Smooth muscle cell (in vitro differentiated cells): ENCODE data around the gene VPS50. TPM values are rescaled to one million over a fixed set of nuclear protein-coding genes. Genes with fewer than 3 reads are reported as not detected.

Experiments used
- DNase-seq: peaks from one replicate; lab custom pipeline; 2025; ENCODE audit not compliant: unreplicated experiment; lab: John Stamatoyannopoulos, UW
- H2AFZ ChIP-seq: fragments of 200-600 bp; sonication (generic); 2 replicates; pipeline ENCODE4 v1.6.0; 2016; ENCODE audit warnings: antibody characterized with exemption, low read depth, mild to moderate bottlenecking
- H3F3A ChIP-seq: fragments of 200-600 bp; sonication (generic); 2 replicates; pipeline ENCODE4 v1.6.0; 2017; ENCODE audit warnings: antibody characterized with exemption, low read depth
- H3K27ac ChIP-seq: fragments of 200-600 bp; sonication (generic); 2 replicates; pipeline ENCODE4 v1.5.1; 2016; ENCODE audit warnings: low read depth, mild to moderate bottlenecking
- H3K27me3 ChIP-seq: fragments of 200-600 bp; sonication (generic); 2 replicates; pipeline ENCODE4 v1.6.1; 2016; ENCODE audit warnings: low read depth, mild to moderate bottlenecking
- H3K36me3 ChIP-seq: fragments of 200-600 bp; sonication (generic); 2 replicates; pipeline ENCODE4 v1.5.1; 2016; ENCODE audit warnings: low read depth
- H3K4me1 ChIP-seq: fragments of 200-600 bp; sonication (generic); 2 replicates; pipeline ENCODE4 v1.5.1; 2016; ENCODE audit warnings: low read depth
- H3K4me2 ChIP-seq: fragments of 200-600 bp; sonication (generic); 2 replicates; pipeline ENCODE4 v1.6.0; 2016; ENCODE audit warnings: mild to moderate bottlenecking
- H3K4me3 ChIP-seq: fragments of 200-600 bp; sonication (generic); 2 replicates; pipeline ENCODE4 v1.5.1; 2016; ENCODE audit warnings: mild to moderate bottlenecking
- H3K79me2 ChIP-seq: fragments of 200-600 bp; sonication (generic); 2 replicates; pipeline ENCODE4 v1.6.0; 2016; ENCODE audit warnings: low read depth, mild to moderate bottlenecking
- H3K9ac ChIP-seq: fragments of 200-600 bp; sonication (generic); 2 replicates; pipeline ENCODE4 v1.6.0; 2016; ENCODE audit warnings: low read depth
- H3K9me3 ChIP-seq: fragments of 200-600 bp; sonication (generic); replicated peaks from 2 replicates; pipeline ENCODE4 v1.5.1; 2016; ENCODE audit warnings: low read depth
- H4K20me1 ChIP-seq: fragments of 200-600 bp; sonication (generic); 2 replicates; pipeline ENCODE4 v1.6.0; 2016; ENCODE audit warnings: low read depth
- CTCF ChIP-seq: fragments of 200-600 bp; sonication (generic); IDR thresholded peaks from 2 replicates; pipeline ENCODE4 v1.5.1; 2017; ENCODE audit warnings: borderline replicate concordance, mild to moderate bottlenecking, antibody characterized with exemption; ENCODE audit not compliant: insufficient read depth, poor library complexity, severe bottlenecking
- WGBS: methylation state at CpG from one replicate; pipeline ENCODE4 v1.1.7; 2016; ENCODE audit warnings: low lambda C conversion rate; 5-methylcytosine and 5-hydroxymethylcytosine counted together
- polyA plus RNA-seq: library from polyadenylated mRNA; unstranded; fragments of >200 nt; fragmentation: Nextera tagmentation; extraction: Ambion mirVana; gene quantifications from 2 replicates; pipeline ENCODE4 v1.2.1, GENCODE V29; 2016
- total RNA-seq: library from RNA; depleted of rRNA; stranded (reverse); fragments of >200 nt; gene quantifications from 2 replicates; pipeline ENCODE4 v1.2.3, GENCODE V29; 2014

VPS50 gene
- total and polyA plus RNA-seq, 2 experiments from 2014 or later: 7.7 to 26.7 TPM

DNA sequence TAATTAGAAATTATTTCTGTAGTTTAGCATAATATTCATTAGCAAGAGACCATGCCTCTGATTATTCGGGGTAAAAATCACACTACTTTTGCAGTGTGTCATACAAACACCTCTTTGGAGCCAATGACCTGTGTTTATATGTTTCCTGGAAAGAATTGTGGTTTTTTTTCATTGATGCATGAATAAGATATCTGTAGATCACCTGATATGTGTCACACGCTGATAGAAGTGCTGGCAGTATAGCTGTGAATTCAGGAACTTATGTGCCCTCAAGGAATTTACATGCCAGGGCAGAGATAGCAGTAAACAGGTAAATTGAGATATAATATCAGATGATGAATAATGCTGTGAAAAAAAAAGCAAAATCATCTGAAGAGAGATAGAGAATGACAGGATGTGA, 118.2 kb downstream of the VPS50 start:
- DNase-seq: no peak
- Histone ChIP-seq H3K27me3 (no peaks in the 10 kb centered on the region), H3K9ac (no peak overlapping the region), H3K4me3 (no peak overlapping the region), H3K27ac (no peak overlapping the region), H3K9me3 (no peaks in the 10 kb centered on the region), H3F3A (no peaks in the 10 kb centered on the region), H4K20me1 (no peaks in the 10 kb centered on the region), H3K4me2 (no peak overlapping the region), H3K79me2 (no peaks in the 10 kb centered on the region), H2AFZ (no peak overlapping the region), H3K36me3 (no peaks in the 10 kb centered on the region), H3K4me1 (no peaks in the 10 kb centered on the region)
- no peak for TF ChIP-seq CTCF
- whole genome bisulfite sequencing: 94% methylated on average over 2 of the region's 2 CpGs

DNA sequence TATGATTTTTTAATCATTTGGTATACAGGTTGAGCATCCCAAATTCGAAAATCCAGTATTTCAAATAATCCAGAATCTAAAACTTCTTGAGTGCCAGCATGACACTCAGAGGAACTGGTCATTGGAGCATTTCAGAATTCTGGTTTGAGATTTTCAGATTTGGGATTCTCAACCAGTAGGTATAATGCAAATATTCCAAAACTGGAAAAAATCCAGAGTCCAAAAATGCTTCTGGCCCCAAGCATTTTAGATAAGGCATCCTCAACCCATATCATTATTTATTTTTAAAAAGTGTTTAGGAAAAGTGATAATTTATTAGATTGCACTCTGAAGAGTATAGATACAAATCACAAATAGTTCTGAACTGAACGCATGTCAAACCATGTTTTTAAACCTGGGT, 120.7 kb downstream of the VPS50 start:
- Histone ChIP-seq H4K20me1 (no peaks in the 10 kb centered on the region), H3K27ac (no peak overlapping the region), H2AFZ (no peak overlapping the region), H3K36me3 (no peaks in the 10 kb centered on the region), H3K27me3 (no peaks in the 10 kb centered on the region), H3K4me1 (no peaks in the 10 kb centered on the region), H3K9ac (no peak overlapping the region), H3F3A (no peaks in the 10 kb centered on the region), H3K4me2 (no peak overlapping the region), H3K9me3 (no peaks in the 10 kb centered on the region), H3K79me2 (no peaks in the 10 kb centered on the region), H3K4me3 (no peak overlapping the region)
- 98% methylated on average over 2 of the region's 2 CpGs for WGBS
- no peak for TF ChIP-seq CTCF
- no peak for DNase-seq

GRCh38 chr7:93354815-93355214, 122.6 kb downstream of the VPS50 start:
- H3K36me3 ChIP-seq: no peaks in the 10 kb centered on the region
- H3F3A ChIP-seq: no peaks in the 10 kb centered on the region
- H3K4me3 ChIP-seq: no peak overlapping the region
- H3K27ac ChIP-seq: no peak overlapping the region
- DNase-seq: no peak
- H3K9ac ChIP-seq: no peak overlapping the region
- no peaks in the 10 kb centered on the region for H3K4me1 ChIP-seq
- 97% methylated on average over 4 of the region's 4 CpGs for WGBS
- no peak for TF ChIP-seq CTCF
- H4K20me1 ChIP-seq: no peaks in the 10 kb centered on the region
- H2AFZ ChIP-seq: no peak overlapping the region
- no peaks in the 10 kb centered on the region for H3K27me3 ChIP-seq
- H3K4me2 ChIP-seq: no peak overlapping the region
- no peaks in the 10 kb centered on the region for H3K9me3 ChIP-seq
- H3K79me2 ChIP-seq: no peaks in the 10 kb centered on the region

GRCh38 chr7:93359520-93360198, 127.5 kb downstream of the VPS50 start:
- no peak overlapping the region for H3K27ac ChIP-seq
- H3K4me2 ChIP-seq: no peak overlapping the region
- H3F3A ChIP-seq: no peaks in the 10 kb centered on the region
- WGBS: 95% methylated on average over 2 of the region's 2 CpGs
- no peak overlapping the region for H3K4me3 ChIP-seq
- H3K9me3 ChIP-seq: no peaks in the 10 kb centered on the region
- DNase-seq: no peak
- no peaks in the 10 kb centered on the region for H3K27me3 ChIP-seq
- no peaks in the 10 kb centered on the region for H3K79me2 ChIP-seq
- no peak for TF ChIP-seq CTCF
- H3K4me1 ChIP-seq: peaks cover 4% of the 10 kb centered on the region
- H3K36me3 ChIP-seq: no peaks in the 10 kb centered on the region
- H3K9ac ChIP-seq: no peak overlapping the region
- no peak overlapping the region for H2AFZ ChIP-seq
- no peaks in the 10 kb centered on the region for H4K20me1 ChIP-seq
